PFSK-1 (cell line): Measurements from ENCODE around the gene UACA.

ENCODE experiments used
- FOXP2 ChIP-seq: optimal IDR thresholded peaks from 2 replicates; pipeline ENCODE3; 2011; ENCODE audit warnings: borderline replicate concordance, control low read depth, inconsistent platforms; ENCODE audit not compliant: insufficient read depth; ENCODE audit errors: extremely low read length, extremely low read depth
- POLR2AphosphoS5 ChIP-seq: IDR thresholded peaks from 2 replicates; pipeline ENCODE4 v1.6.1; 2012; ENCODE audit warnings: low read depth, mild to moderate bottlenecking, control low read depth, low read length, moderate library complexity
- SIN3A ChIP-seq: IDR thresholded peaks from 2 replicates; pipeline ENCODE4 v1.6.1; 2012; ENCODE audit warnings: mild to moderate bottlenecking, low read length, moderate library complexity, borderline replicate concordance; ENCODE audit not compliant: insufficient read depth
- TAF1 ChIP-seq: IDR thresholded peaks from 2 replicates; pipeline ENCODE4 v1.6.1; 2012; ENCODE audit warnings: low read length, control low read depth, borderline replicate concordance; ENCODE audit not compliant: insufficient read depth
- TF ChIP-seq, protein P1 (sequence below), 2 experiments: IDR thresholded peaks; 2 replicates each; pipeline versions ENCODE4 v1.6.1 to v1.8.0; 2011 to 2012; ENCODE audit warnings: low read depth in 2 of 2, low read length in 2 of 2, control low read depth in 1 of 2, inconsistent platforms in 1 of 2, mild to moderate bottlenecking in 1 of 2, moderate library complexity in 1 of 2; ENCODE audit not compliant: insufficient read depth in 1 of 2

The UACA gene

DNA sequence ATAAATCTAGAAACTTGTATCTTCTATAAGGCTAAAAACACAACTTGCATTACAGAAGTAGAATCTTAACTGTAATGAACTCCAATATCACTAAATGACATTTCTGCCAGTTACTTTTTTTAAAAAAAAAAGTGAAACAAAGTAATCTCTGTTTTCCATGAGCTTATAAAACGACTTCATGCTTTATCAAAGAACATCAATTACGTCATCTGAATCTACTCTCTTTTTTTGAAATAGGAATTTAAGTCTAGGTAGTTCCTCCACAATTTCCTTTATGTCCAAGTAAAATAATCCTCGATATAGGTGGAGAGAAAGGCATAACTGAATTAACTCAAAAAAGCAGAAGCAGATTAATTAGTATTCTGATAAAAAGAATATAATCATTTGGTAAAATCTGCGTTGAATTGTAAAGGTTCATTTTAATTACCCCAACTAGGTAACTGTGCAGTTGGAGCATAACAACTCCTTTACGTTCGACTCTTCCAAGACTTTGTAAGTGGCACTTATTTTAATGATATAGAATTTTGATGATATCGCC, 1.4 kb downstream of the UACA start:
- TF ChIP-seq POLR2AphosphoS5 (no peak), SIN3A (no peak), FOXP2 (no peak), TAF1 (no peak)
- TF ChIP-seq, protein P1, sequence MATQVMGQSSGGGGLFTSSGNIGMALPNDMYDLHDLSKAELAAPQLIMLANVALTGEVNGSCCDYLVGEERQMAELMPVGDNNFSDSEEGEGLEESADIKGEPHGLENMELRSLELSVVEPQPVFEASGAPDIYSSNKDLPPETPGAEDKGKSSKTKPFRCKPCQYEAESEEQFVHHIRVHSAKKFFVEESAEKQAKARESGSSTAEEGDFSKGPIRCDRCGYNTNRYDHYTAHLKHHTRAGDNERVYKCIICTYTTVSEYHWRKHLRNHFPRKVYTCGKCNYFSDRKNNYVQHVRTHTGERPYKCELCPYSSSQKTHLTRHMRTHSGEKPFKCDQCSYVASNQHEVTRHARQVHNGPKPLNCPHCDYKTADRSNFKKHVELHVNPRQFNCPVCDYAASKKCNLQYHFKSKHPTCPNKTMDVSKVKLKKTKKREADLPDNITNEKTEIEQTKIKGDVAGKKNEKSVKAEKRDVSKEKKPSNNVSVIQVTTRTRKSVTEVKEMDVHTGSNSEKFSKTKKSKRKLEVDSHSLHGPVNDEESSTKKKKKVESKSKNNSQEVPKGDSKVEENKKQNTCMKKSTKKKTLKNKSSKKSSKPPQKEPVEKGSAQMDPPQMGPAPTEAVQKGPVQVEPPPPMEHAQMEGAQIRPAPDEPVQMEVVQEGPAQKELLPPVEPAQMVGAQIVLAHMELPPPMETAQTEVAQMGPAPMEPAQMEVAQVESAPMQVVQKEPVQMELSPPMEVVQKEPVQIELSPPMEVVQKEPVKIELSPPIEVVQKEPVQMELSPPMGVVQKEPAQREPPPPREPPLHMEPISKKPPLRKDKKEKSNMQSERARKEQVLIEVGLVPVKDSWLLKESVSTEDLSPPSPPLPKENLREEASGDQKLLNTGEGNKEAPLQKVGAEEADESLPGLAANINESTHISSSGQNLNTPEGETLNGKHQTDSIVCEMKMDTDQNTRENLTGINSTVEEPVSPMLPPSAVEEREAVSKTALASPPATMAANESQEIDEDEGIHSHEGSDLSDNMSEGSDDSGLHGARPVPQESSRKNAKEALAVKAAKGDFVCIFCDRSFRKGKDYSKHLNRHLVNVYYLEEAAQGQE (IDR thresholded peaks at IDR 0.05; ENCODE audit: insufficient read depth in 1 of 2, low read depth in 2 of 2, low read length in 2 of 2): no peak

DNA sequence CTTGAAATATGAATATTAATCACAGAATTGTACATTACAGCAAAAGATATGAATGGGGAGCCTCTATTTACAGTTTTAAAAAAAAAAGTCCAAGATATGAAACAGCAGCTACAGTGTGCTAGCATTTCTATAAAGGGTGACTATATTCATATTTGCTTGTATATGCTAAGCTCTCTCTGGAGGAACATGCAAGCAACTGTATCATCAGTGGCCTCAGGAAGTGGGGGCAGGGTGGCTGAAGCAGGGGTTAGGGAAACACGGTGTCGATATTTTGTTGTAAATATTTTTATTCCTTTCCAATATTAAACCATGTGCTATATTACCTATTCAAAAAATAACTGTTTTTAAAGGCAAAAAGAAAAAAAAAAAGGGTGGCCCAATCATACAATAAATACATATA, 2.3 kb downstream of the UACA start:
- TF ChIP-seq FOXP2 (no peak), SIN3A (no peak), POLR2AphosphoS5 (no peak), TAF1 (no peak)
- TF ChIP-seq, protein P1 (IDR thresholded peaks at IDR 0.05; ENCODE audit: insufficient read depth in 1 of 2, low read depth in 2 of 2, low read length in 2 of 2): no peak

DNA sequence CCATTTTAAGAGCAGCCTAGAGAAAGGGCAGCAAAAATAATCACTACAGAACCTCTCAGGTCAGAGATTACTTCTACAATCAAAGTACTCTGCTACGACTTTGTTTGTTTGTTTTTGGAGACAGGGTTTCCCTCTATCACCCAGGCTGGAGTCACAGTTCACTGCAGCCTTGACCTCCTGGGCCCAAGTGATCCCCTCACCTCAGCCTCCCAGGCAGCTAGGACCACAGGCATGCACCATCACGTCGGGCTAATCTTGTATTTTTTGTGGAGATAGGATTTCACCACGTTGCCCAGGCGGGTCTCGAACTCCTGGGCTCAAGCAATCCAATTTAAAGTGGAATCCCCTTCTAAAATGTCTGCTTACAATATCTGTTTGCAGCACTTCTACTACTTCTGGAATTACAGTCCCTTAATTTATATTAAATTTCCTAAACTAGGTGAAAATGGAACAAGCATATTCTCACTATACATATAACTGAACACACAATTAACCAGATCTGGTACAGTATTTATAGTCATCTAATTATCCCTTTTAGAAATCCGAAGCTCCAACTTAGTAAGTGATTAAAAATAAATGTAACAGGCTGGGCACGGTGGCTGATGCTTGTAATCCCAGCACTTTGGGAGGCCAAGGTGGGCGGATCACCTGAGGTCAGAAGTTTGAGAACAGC, 4.4 kb downstream of the UACA start:
- TF ChIP-seq SIN3A (no peak), TAF1 (no peak), FOXP2 (no peak), POLR2AphosphoS5 (no peak)
- TF ChIP-seq, protein P1 (IDR thresholded peaks at IDR 0.05; ENCODE audit: insufficient read depth in 1 of 2, low read depth in 2 of 2, low read length in 2 of 2): no peak

DNA sequence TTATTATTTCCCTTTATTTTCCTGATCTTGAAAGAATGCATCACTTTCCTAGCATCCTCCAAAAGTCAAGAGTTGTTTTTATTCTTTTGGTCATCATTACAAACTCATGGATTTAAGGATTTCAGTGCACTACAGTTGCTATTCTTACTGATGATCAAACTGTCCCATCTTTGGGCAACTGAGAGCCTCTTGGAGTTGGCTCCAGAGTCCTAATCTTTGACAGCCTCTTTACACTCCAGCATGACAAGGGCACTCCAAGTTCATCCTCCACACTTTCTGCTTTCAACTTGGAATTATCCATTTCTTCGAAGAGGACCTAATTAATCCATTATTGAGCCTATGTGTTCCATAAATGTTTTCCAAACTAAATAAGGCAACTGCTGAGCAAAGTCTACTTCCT, 5.7 kb downstream of the UACA start:
- no peak for TF ChIP-seq FOXP2
- TF ChIP-seq, protein P1 (IDR thresholded peaks at IDR 0.05; ENCODE audit: insufficient read depth in 1 of 2, low read depth in 2 of 2, low read length in 2 of 2): no peak
- TF ChIP-seq SIN3A: no peak
- TF ChIP-seq POLR2AphosphoS5: no peak
- TF ChIP-seq TAF1: no peak
